ENCODE results near the gene C14orf132.
A peak's percentile ranks its signal among the peaks of the same experiment; 100 is the strongest.

The C14orf132 gene

GRCh38 chr14:96102081-96102856, 63.1 kb downstream of the C14orf132 start:
- no peak for DNase-seq

- DNase-seq: no peak
Measured at GRCh38 chr14:96103075-96103474, 63.9 kb downstream of the C14orf132 start.

GRCh38 chr14:96103560-96104460, 64.6 kb downstream of the C14orf132 start:
- no peak for DNase-seq

- DNase-seq: no peak
Measured at GRCh38 chr14:96104469-96105057, 65.4 kb downstream of the C14orf132 start.

- no peak for DNase-seq
Measured at GRCh38 chr14:96105089-96105925, 66.1 kb downstream of the C14orf132 start.

GRCh38 chr14:96105926-96106441, 66.8 kb downstream of the C14orf132 start:
- DNase-seq: no peak

GRCh38 chr14:96106891-96107290, 67.7 kb downstream of the C14orf132 start:
- DNase-seq: no peak

GRCh38 chr14:96108061-96108795, 69.1 kb downstream of the C14orf132 start:
- no peak for DNase-seq

GRCh38 chr14:96108911-96109310, 69.7 kb downstream of the C14orf132 start:
- no peak for DNase-seq

- no peak for DNase-seq
Measured at GRCh38 chr14:96109596-96110355, 70.6 kb downstream of the C14orf132 start.

GRCh38 chr14:96112032-96112431, 72.9 kb downstream of the C14orf132 start:
- DNase-seq: no peak

GRCh38 chr14:96114002-96114401, 74.8 kb downstream of the C14orf132 start:
- no peak for DNase-seq

GRCh38 chr14:96117101-96117897, 78.1 kb downstream of the C14orf132 start:
- peak; percentile 81 for DNase-seq

- no peak for DNase-seq
Measured at GRCh38 chr14:96117960-96118359, 78.8 kb downstream of the C14orf132 start.

- no peak for DNase-seq
Measured at GRCh38 chr14:96118391-96118790, 79.2 kb downstream of the C14orf132 start.

- DNase-seq: no peak
Measured at GRCh38 chr14:96119947-96120346, 80.8 kb downstream of the C14orf132 start.

GRCh38 chr14:96120392-96120791, 81.2 kb downstream of the C14orf132 start:
- no peak for DNase-seq

GRCh38 chr14:96120941-96121340, 81.8 kb downstream of the C14orf132 start:
- no peak for DNase-seq

- no peak for DNase-seq
Measured at GRCh38 chr14:96121660-96122395, 82.7 kb downstream of the C14orf132 start.
